GM21360 (cell line): Measurements from ENCODE around the gene PHOX2B.
"Not testable (repeated sequence)": the region's sequence is repeated elsewhere in the genome, so short reads cannot be mapped to it uniquely, and the experiment has no call there.

Experiments used
- ATAC-seq: cut with Tn5 transposase; IDR thresholded peaks from one replicate; pipeline ENCODE4 v1.9.1; 2021; ENCODE audit warnings: mild to moderate bottlenecking, moderate library complexity; ENCODE audit not compliant: unreplicated experiment

PHOX2B gene

DNA sequence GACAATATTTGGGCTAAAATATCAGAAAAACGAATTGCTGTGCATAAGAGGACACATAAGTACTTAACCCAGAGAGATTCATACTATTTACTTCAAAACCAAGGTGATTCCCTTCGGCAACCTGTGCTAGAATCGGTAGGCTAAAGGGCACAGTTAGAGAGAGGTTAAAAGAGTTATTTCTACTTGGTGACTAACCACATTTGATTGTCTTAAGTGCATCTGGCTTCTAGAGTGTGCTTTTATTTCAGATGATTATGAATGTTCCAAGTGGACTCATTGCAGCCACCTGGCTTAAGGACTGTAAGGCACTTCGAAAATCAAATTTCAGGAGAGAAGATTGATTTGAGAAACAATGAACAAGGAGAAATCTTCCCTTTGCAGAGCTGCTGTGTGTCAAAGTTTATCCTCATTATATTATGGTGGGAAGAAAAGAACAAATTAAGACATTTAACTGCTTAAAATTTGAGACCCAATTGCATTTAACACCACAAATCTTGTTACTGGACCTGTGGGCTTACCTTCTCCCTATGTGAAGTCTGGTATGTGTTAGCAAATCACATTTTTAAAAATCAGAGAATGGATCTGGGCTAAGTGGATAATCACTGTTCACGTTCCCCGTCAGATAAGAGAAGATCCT lies 34.0 kb downstream of the PHOX2B start:
- ATAC-seq, result no peak

GRCh38 chr4:41713768-41714167 lies 34.8 kb downstream of the PHOX2B start:
- ATAC-seq, result no peak

DNA sequence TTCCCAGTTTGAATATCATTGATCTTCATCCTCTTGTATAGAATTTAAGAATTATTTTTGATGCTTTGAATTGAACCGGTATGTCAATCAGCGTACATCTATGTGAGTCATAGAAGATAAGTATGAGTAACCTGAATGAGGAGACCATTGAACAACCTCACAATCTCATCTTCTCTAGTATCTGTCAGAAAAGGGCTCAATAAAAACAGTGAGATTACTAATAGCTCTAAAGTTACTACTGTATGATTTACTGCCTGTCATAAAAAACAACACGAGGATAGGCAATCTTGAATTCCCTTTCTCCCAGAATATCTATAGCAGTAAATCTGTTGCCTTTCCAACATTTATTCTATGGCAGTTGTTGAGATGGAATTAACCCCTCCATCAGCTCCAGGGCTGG lies 36.1 kb downstream of the PHOX2B start:
- no peak for ATAC-seq

GRCh38 chr4:41711654-41712053 lies 36.9 kb downstream of the PHOX2B start:
- not testable (repeated sequence) for ATAC-seq

- no peak for ATAC-seq
Measured at GRCh38 chr4:41709844-41710481, 38.6 kb downstream of the PHOX2B start.

DNA sequence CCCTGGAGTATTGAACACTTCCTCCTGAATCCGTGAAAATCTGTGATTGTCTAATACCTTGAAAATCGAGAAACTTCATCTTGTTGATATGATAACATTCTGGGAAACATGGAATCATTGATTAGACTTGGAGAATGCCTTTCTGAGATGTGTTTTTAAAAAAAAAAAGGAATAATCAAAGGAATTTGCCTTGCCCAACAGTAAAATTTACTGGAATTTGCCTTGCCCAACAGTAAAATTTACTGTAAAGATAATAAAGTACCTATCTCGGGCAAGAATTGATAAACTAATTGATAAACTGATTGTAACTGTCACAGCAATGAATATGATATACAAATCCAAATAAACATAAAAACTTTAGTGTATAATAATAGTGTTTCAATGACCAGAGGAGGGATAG lies 44.7 kb downstream of the PHOX2B start:
- no peak for ATAC-seq

DNA sequence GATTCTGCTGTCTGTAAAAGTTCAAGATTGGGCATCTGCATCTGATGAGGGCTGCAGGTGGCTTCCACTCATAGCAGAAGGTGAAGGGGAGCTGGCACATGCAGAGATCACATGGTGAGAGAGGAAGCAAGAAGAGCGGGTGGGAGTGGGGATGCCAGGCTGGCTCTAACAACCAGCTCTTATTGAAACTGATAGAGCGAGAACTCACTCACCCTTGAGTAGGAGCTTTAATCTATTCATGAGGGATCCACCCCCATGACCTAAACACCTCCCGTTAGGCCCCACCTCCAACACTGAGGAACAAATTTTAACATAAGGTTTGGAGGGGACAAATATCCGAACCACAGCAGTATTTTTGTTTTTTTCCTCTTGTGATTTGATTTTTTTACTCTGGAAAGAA lies 45.8 kb downstream of the PHOX2B start:
- ATAC-seq, result no peak

DNA sequence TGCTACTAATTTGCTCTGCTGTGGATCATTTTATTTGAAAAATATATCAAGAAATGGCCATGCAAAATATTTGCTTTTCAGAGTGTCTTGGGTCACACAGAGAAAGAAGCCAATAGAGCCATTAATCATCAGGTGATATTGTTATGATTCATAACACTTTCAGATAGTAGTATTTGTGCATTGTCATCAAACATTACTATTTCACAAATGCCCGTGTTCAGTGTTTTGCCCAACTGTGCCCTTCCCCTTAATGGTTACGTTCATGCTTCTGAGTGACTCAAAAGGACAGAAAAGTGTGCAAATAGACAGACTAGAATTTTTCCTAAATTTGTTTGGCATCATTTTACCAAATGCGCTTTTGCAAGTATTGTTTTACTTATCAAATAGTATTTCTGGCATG lies 46.5 kb downstream of the PHOX2B start:
- no peak for ATAC-seq

DNA sequence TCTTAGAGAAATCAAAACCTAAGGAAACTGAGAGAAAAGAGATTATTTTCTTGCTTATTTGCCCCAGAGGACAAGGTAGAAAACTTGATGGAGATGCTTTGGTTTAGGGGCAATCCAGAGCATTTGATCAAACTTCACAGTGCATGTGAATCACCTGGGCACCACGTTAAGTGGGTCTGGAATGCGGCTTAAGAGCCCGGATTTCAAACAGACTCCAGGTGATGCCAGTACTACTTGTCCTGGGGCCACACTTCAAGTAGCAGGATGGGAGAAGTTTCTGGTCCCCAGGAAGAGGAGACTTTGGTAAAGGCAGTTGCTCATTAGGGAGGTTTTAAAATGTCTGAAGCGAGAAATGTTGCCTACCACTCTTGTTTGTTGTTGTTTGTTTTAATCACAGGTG lies 51.8 kb downstream of the PHOX2B start:
- ATAC-seq, result no peak

- no peak for ATAC-seq
Measured at GRCh38 chr4:41696131-41696530, 52.4 kb downstream of the PHOX2B start.
